GM18517 (cell line): ENCODE data around the gene CRNKL1.
"Not testable (repeated sequence)": the region's sequence is repeated elsewhere in the genome, so short reads cannot be mapped to it uniquely, and the experiment has no call there.

ENCODE experiments used
- ATAC-seq: cut with Tn5 transposase; IDR thresholded peaks from one replicate; pipeline ENCODE4 v1.9.1; 2021; ENCODE audit warnings: mild to moderate bottlenecking, moderate library complexity; ENCODE audit not compliant: unreplicated experiment

Gene CRNKL1

DNA sequence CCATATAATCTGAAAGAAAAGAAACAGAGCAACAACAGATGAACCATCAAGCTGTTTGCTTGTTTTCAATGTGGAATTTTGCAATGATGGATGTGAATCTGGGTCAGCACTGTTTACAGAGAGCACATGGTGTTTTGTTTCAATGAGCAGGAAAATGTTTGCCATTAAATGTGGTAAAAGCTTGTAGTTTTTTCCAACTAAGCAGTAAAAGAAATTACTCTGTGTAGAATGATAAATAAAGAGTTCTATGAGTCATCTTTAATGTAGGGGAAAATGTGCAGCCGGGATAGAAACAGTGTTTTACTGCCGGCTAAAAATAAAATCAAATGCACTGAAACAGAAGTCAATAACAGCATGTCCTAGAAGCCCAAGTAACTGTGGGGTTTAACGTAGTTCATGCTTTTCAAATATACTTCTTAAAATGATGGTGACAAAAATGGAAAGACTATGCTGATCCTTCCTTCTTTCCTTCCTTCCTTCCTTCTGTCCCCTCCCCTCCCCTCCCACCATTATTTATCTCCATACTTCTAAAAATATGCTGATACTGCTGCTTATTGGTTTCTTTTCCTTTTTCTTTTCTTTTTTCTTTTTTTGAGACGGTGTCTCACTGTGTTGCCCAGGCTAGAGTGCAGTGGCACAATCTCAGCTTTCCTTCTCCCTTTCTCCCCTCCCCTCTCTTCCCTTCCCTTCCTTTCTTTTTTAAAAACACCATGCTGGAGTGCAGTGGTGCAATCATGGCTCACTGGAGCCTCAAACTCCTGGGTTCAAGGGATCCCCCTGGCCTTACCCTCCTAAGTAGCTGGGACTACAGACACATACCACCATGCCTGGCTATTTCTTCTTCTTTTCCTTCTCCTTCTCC lies 41.4 kb downstream of the CRNKL1 start:
- ATAC-seq, result no peak

DNA sequence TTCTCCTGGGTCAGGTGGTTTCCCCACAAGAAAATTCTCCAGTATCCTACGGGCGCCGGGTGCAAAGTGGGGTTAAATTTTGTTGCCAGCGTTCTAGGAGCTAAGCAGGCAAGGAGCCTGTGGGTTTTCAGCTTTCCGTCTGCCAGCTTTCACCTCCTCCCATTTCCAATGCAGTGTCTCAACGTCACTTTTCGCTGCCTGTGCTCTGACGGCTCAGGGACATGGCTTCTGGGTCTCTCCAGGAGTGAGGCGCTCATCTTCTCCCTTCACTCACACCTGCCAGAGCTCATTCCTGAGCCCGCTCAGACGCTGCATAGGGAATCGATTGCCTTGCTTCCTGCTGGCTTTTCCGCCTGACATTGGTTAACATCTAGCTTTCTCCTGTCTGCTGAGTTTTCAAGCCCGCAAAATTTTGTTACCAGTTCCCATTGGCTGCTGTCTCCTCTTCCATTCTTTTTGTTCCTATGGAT lies 42.4 kb downstream of the CRNKL1 start:
- ATAC-seq, result no peak

DNA sequence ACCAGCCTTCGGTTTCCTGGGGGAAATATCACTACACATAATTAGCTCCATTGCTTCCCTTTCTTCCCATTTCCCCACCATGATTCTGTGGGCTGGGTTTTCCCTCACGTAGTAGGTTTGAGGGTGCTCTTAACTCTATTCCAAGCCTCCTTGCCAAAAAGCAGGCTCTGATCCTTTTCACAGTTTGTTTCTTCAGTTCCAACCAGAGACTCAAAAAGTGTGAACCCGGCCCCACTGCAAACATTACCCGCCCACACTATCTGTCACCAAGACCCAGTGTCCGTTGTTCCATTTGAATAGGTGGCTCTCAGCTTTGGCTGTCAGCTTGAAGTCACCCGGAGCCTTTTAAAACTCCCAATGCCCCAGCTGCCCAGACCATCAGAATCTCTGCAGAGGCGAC lies 46.9 kb downstream of the CRNKL1 start:
- no peak for ATAC-seq

DNA sequence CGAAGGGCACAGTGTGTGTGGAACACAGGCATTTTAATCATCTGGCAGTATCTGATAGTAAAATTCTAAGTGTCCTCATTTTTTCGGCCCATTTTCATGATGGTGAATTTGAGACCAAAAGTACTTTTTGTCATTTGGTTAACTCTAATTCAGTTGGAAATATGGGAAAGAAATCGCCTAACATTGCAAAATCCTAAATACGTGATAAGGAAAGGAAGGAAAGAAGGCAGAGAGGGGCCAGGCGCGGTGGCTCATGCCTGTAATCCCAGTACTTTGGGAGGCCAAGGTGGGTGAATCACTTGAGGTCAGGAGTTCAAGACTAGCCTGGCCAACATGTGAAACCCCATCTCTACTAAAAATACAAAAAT lies 48.3 kb downstream of the CRNKL1 start:
- not testable (repeated sequence) for ATAC-seq

DNA sequence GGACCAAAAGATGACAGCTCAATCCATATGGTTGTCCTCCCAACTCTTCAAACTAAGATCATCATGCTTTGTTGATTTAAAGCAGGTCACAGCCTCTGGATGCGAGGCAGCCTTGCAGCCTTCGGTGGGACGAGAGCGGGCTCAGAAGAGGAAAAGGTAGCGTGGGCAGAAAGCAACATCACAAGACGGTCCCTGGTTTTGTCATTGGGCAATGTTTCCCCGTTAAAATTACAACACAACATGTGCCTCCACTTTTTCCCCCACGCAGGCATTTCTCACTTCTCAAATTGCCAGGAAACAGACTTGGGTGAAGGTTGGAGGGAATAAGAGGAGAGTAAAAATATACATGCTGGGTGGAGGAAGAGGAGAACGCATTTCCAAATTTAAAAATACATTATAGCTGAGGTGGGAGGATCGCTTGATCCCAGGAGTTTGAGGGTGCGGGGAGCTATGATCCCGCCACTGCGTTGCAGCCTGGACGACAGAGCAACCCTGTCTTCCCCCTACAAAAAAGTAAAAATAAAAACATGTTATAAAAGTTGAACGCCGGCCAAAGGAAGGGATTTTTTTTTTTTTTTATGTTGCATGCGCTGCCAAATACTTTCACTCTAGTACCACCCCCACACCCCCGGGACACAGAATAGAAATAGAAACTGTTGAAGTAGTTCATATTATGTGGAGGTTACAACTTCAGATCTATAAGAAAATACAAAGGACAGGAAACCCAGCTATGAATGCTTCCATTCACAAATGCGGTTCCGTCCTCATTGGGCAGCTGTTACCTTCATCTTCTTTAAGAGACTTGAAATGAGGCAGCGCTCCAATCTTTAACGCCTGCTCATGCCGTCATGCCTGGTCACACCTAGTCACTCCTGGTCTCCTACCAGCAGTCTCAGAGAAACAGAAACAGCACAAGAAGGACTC lies 49.0 kb downstream of the CRNKL1 start:
- ATAC-seq, result no peak

DNA sequence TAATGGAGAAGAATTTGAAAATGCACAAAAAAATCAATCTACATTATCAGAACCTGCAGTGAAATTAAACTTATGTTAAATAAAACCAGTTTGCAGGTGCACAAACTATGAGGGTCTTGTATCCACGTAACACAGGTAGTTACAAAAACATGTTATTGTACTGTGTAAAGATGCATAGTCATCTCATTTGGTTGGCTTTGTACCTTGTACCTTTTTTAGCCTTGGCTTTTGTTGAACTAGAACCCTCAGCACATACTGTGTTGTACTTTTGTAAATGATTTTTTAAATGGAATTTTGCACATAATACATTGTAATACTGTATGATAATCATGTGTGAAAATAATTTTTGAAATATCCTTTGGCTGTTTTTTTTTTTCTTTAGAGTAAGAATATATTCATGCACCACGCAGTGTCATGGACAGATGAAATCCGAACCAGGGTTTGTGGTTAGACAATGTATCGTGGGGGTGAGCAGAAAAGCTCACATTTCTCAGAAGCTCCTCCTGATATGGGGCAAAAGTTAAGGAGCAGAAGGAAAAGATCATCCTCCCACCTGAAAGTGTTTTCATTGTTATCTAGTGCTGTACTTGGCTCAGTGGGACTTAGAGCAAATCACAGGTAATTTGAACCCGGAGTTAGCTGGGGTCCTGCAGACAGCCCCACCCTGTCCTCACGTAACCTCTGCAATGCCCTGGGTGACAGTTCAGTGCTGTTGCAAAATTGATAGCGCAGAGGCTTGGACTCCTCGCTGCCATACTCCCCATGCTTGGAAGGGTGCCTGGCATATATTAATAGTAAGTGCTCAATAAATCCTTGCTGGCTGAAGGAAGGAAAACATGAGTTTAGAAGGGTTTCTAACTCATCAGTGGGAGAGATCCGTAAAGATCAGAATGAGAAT lies 49.9 kb downstream of the CRNKL1 start:
- ATAC-seq, result no peak

DNA sequence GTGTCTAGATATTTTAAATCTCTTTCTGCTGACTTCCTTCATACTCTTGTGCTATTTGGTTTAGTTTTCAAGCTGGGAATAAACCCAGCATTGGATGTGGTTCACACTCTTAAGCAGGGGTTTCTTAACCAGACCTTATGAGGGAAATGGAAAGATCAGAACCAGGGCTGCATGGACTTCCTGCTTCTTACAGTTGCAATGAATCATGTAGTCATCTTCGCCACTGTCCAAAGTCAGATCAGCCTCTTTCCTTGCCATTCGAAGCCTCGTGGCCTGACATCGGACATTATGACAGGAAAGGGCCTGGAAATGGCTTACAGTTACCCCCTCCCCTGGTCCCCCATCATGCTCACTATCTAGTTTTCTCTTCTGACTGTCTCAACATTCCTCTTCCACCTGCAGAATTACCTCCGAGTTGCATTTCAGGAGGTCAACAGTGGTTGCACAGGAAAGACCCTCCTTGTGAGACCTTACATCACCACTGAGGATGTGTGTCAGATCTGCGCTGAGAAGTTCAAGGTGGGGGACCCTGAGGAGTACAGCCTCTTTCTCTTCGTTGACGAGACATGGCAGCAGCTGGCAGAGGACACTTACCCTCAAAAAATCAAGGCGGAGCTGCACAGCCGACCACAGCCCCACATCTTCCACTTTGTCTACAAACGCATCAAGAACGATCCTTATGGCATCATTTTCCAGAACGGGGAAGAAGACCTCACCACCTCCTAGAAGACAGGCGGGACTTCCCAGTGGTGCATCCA lies 51.9 kb downstream of the CRNKL1 start:
- ATAC-seq, result no peak

DNA sequence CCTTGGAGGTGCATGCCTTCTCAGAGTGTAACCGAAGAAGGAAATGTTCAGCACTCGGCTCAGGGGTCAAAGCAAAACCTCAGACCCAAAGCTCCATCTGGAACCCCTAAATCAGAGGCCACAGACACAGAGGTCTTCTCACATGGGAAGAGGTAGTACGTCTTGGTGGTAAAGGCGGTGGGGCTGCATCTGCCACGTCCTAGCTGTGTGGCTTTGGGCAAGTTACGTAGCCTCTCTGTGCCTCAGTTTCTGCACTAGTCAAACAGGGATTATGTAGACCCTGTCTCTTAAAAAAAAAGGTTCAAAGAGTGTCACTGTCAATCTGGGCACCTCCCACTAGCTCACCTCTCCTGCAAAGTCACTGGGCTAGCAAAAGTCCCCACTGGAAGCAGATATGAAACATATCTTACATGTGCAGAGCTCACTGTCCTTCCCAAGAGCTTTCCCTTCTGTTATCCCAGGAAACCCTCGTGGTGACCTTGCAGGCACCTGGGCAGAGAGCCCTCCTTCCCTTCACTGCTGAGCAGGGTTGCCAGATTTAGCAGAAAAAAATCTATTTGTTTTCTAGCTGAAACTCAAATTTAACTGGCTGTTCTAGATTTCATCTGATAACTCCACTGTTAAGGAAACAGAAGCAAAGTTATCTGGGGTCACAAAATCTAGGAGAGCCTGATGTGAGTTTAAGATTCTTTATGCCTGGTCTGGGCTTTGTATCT lies 53.1 kb downstream of the CRNKL1 start:
- no peak for ATAC-seq

DNA sequence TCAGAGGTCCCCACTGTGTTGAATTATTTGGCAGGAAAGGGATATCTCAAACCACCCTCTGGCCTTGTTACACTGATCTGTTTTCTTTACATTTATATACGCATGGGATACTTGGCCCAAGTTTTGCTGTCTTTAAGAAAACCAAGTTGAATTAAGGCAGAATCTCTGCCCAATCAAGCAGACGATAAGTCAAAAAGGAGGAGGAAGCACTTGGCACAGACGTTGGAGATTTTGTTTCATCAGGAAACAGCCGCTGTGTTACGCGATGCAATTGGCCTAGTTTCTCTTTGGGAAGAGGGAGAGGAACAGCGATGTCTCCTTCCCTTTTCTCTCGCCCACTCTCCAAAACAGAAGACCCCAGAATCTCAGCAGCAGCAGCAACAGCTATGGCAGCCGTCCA lies 55.3 kb downstream of the CRNKL1 start:
- no peak for ATAC-seq

DNA sequence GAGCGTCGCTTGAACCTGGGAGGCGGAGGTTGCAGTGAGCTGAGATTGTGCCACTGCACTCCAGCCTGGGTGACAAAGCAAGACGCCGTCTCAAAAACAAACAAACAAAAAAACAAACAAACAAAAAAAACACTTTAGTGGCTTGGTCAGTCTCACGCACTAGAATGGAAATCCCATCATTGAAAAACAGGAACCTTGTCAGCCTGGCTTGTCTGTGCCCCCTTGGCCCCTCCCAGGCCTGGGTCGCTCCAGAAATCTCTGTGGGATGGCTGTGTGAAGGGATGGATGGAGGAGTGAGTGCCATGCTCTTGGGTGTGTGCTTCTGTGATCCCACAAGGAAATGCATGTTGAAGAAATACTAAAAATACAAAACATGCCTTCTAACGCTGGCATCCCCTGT lies 56.0 kb downstream of the CRNKL1 start:
- no peak for ATAC-seq

DNA sequence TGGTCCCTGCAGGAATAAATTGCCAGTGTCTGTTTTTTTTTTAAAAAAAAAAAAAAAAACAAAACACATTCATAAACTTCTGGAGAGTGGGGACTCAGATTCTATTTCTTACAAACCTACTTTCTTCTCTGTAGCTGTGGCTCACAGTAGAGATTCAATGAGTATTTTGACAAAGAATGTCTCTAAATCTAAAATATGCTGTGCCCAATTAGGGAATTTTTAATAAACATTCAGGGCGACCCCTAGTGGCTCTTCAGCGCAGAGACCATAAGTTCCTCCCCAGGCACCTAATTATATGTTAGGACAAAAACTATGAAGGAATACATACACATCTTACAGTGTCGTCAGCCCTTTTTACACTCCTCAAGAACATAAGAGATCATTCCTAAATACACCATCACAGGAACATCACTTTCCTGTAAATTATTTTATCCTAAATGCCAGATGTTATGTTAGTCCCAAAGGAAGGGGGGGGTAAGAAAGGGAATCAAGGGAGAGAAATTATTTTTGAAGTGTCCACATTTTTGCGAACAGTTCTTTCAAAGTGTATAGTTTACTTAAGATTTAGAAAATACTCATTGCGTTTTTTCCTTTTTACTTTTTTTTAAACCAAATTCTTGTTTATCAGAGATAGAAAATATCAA lies 56.9 kb downstream of the CRNKL1 start:
- no peak for ATAC-seq

DNA sequence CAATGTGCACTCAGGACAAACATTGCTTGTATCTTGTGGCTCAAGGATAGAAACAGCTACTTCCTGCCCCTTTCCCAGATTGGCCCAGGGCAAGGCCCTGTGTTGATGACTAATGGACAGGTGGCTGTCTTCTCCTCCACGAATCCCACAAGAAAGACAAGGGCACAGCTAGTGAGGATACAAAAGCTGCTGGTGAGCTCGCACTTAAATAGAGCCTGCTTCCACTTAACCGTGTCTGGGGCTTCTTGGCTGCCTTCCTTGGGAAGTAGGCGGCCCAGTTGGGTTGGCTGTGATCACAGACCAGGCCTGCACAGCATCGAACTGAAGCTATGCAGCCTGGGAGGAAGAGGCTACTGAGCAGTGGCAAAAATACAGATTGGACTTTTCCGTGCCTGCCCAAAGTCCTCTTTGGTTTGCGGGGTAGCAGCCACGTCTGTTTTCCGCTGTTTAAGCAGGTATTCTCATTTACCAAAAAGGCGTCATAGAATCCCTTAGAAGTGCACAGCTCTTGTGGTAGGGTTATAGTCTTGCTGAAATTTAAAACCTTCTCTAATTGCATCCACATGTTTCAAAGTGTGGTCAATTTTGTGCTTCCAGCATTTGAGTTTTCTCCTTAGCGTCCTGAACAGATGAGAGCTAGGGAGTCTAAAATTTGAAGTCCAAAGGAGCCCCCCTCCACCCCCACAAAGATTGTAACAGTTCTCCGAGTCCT lies 58.2 kb downstream of the CRNKL1 start:
- ATAC-seq, result no peak

DNA sequence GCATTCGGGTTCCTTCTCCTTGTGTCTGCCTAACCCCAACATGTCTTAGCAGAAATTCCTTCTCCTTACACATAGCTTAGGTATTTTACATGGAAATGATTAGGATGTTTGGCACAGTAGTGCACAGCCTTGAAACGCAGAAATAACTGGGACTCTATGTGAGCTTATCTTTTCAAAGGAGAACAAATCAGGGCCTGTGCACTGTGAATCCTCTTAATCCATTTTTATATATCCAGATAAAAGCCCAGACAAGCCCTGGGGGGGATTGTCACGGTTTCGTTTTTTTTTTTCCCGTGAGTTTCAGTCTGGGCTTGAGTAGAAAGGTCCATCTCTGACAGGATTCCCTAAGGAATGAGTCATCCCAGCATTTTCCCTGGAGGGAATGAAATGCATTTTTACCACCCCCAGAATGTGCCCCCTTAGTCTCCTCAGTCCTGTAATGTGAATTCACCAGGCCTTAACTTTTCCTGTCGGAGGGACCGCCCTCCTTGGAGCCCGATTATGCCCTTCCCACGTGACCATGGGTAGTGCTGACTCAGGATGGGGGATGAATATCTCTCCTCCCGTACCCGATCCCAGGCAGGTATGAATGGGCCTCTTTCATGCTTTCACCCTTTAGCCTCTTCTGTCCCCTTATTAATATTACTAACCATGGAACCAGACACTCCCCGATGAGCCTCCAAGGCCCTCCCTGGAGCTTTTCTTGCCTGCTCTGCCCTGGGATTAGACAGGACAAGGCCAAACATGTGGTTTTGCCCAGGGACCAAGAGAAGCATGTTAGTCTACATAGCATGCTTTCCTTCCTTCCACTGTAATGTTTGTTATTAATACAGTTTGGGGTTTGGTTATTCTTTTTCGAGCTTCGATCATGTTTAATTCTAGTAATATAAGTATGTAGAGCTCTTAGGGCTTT lies 59.0 kb downstream of the CRNKL1 start:
- no peak for ATAC-seq

DNA sequence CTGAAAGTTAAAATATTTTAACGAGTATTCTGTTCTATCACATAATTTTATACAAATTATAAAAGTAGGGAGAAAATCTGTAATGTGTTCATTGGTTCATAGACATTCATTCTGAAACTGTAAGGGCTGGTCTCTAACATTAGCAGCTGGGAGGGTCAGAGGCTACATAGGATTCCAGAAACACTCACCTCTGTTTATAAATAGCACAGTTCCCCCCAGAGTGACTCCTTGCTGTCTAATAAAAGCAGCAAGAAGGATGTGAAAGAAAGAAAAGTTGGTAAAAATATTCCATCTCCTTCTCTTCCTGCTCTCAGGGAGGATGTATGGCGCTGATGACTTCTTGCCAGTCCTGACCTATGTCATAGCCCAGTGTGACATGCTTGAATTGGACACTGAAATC lies 60.4 kb downstream of the CRNKL1 start:
- no peak for ATAC-seq

DNA sequence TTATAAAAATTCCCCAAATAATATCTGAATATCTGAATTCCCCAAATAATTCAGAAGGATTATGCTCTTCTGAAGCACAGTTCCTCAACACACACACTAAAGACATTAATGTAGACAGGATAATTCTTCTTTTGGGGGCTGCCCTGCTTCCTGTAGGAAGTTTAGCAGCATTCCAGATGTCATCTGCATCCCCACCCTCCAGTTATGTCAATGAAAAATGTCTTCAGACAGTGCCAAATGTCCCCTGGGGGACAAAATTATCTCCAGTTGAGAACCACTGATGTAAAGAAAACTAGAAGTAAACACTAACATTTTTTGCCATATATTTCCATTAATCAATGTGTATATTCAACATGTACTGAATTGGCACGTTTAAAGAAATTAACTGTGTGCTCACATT lies 61.0 kb downstream of the CRNKL1 start:
- no peak for ATAC-seq

DNA sequence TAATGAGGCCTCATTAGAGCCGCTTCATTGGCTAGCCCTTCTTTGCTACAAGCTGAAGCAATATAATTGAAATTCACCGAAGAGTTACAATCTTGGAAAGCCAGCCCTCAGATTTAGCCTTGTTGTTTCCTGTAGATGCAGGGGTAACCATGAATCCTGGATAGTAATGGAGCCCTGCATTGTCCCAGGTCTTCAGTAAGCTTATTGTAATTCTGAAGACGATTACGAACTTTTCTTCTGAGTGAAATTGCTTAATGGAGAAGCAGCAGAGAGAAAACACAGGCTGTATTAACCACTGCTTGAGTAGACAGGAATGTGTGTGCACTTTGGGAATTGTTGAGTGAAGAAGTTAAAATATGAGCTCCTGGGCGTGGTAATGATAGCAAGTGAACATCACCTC lies 61.4 kb downstream of the CRNKL1 start:
- ATAC-seq, result no peak

DNA sequence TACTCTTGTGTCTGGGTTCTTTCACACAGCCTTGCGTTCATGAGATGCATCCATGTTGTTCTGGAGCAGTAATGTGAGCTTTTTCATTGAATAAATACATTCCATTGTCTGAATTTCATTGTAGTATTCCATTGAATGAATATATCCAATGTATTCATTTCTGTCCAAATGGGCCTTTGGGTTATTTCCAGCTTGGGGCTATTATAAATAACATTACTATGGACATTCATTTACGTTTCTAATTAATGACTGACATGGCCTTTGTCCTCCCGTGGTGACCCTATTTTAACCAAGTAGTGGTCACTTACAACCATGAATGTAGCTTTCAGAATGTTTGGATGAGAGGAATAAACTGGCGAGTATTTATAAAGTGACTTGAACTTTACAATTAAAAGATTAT lies 65.2 kb downstream of the CRNKL1 start:
- ATAC-seq, result no peak
